WTC11 (cell line): ENCODE measurements around the gene FZD7. TPM values are rescaled to one million over a fixed set of nuclear protein-coding genes. Genes with fewer than 3 reads are reported as not detected.

Experiments
- ATAC-seq: fragments of 200-7000 bp; cut with Tn5 transposase; 2 replicates; pipeline ENCODE4 v1.10.0; 2021; ENCODE audit warnings: mild to moderate bottlenecking, moderate library complexity
- CTCF ChIA-PET: fragments of 300-600 bp; sonication (Branson Sonifier 250); formaldehyde crosslinking; loops from one replicate; lab custom pipeline; 2021; ENCODE audit warnings: antibody characterized with exemption; lab: Charles Lee
- POLR2A ChIA-PET: fragments of 350-600 bp; sonication (Branson Sonifier 250); formaldehyde crosslinking; loops from one replicate; lab custom pipeline; 2021; ENCODE audit warnings: antibody characterized with exemption; lab: Charles Lee
- DNase-seq: peaks from one replicate; pipeline ENCODE4 v3.0.0; 2021; ENCODE audit warnings: low spot score
- H3K27ac Mint-ChIP-seq: 2 replicates; pipeline ENCODE4 v1.8.0; 2021; ENCODE audit warnings: mixed read lengths
- H3K27me3 Mint-ChIP-seq: 2 replicates; pipeline ENCODE4 v1.8.0; 2021; ENCODE audit warnings: low read depth, mild to moderate bottlenecking, moderate library complexity, mixed read lengths
- H3K36me3 Mint-ChIP-seq: 2 replicates; pipeline ENCODE4 v1.8.0; 2021; ENCODE audit warnings: mixed read lengths
- H3K4me1 Mint-ChIP-seq: 2 replicates; pipeline ENCODE4 v1.8.0; 2022; ENCODE audit warnings: mixed read lengths
- H3K4me3 Mint-ChIP-seq: 2 replicates; pipeline ENCODE4 v1.8.0; 2021; ENCODE audit warnings: mild to moderate bottlenecking, moderate library complexity, mixed read lengths
- H3K9me3 Mint-ChIP-seq: 2 replicates; pipeline ENCODE4 v1.8.0; 2021; ENCODE audit warnings: mixed read lengths
- ESRRA ChIP-seq: sonication (generic); formaldehyde crosslinking; IDR thresholded peaks from 2 replicates; pipeline ENCODE4 v1.8.1; 2022; ENCODE audit warnings: mild to moderate bottlenecking, missing genetic modification reagents, borderline replicate concordance
- FOXP1 ChIP-seq: sonication (generic); formaldehyde crosslinking; IDR thresholded peaks from 2 replicates; pipeline ENCODE4 v1.8.0; 2022; ENCODE audit warnings: missing genetic modification reagents, mild to moderate bottlenecking, moderate library complexity, borderline replicate concordance
- MYBL2 ChIP-seq: sonication (generic); formaldehyde crosslinking; IDR thresholded peaks from 2 replicates; pipeline ENCODE4 v1.8.1; 2023; ENCODE audit warnings: mild to moderate bottlenecking, moderate library complexity, missing genetic modification reagents
- SMAD4 ChIP-seq: sonication (generic); formaldehyde crosslinking; IDR thresholded peaks from 2 replicates; pipeline ENCODE4 v1.8.0; 2022; ENCODE audit warnings: mild to moderate bottlenecking, missing genetic modification reagents
- TEAD1 ChIP-seq: sonication (generic); formaldehyde crosslinking; IDR thresholded peaks from 2 replicates; pipeline ENCODE4 v1.8.0; 2022; ENCODE audit warnings: mild to moderate bottlenecking, missing genetic modification reagents
- ZNF121 ChIP-seq: sonication (generic); formaldehyde crosslinking; IDR thresholded peaks from 2 replicates; pipeline ENCODE4 v1.8.0; 2023; ENCODE audit warnings: missing genetic modification reagents
- ZNF219 ChIP-seq: sonication (generic); formaldehyde crosslinking; IDR thresholded peaks from 2 replicates; pipeline ENCODE4 v1.8.0; 2023; ENCODE audit warnings: missing genetic modification reagents, mild to moderate bottlenecking, borderline replicate concordance
- ZNF396 ChIP-seq: fragments of 250-450 bp; sonication (Bioruptor Pico); IDR thresholded peaks from 2 replicates; pipeline ENCODE4 v1.8.0; 2021; ENCODE audit warnings: mild to moderate bottlenecking, moderate library complexity, borderline replicate concordance
- ZNF423 ChIP-seq: fragments of 250-450 bp; sonication (Bioruptor Pico); IDR thresholded peaks from 2 replicates; pipeline ENCODE4 v2.1.2; 2022; ENCODE audit warnings: mild to moderate bottlenecking, moderate library complexity
- total RNA-seq: library from RNA; stranded (reverse); gene quantifications from 3 replicates; pipeline ENCODE4 v1.2.3, GENCODE V29; 2021
- TF ChIP-seq, protein P1 (sequence below): fragments of 250-450 bp; sonication (Bioruptor Pico); IDR thresholded peaks from 2 replicates; pipeline ENCODE4 v1.9.0; 2021; ENCODE audit warnings: moderate library complexity, mild to moderate bottlenecking, inconsistent platforms, borderline replicate concordance
- TF ChIP-seq, protein P2 (sequence below): sonication (generic); formaldehyde crosslinking; IDR thresholded peaks from 2 replicates; pipeline ENCODE4 v1.8.1; 2023; ENCODE audit warnings: mild to moderate bottlenecking, missing genetic modification reagents
- TF ChIP-seq, protein P3 (sequence below): sonication (generic); formaldehyde crosslinking; IDR thresholded peaks from 2 replicates; pipeline ENCODE4 v1.8.0; 2023; ENCODE audit warnings: missing genetic modification reagents, mild to moderate bottlenecking, borderline replicate concordance
- TF ChIP-seq, protein P4 (sequence below): fragments of 200-600 bp; IDR thresholded peaks from 2 replicates; pipeline ENCODE4 v1.8.0; 2022; ENCODE audit warnings: antibody characterized with exemption
- TF ChIP-seq, protein P5 (sequence below): fragments of 250-450 bp; sonication (Bioruptor Pico); IDR thresholded peaks from 2 replicates; pipeline ENCODE4 v2.1.2; 2022; ENCODE audit warnings: mild to moderate bottlenecking, moderate library complexity

FZD7 gene
- total RNA-seq, 1 experiment from 2014 or later = 153 TPM

DNA sequence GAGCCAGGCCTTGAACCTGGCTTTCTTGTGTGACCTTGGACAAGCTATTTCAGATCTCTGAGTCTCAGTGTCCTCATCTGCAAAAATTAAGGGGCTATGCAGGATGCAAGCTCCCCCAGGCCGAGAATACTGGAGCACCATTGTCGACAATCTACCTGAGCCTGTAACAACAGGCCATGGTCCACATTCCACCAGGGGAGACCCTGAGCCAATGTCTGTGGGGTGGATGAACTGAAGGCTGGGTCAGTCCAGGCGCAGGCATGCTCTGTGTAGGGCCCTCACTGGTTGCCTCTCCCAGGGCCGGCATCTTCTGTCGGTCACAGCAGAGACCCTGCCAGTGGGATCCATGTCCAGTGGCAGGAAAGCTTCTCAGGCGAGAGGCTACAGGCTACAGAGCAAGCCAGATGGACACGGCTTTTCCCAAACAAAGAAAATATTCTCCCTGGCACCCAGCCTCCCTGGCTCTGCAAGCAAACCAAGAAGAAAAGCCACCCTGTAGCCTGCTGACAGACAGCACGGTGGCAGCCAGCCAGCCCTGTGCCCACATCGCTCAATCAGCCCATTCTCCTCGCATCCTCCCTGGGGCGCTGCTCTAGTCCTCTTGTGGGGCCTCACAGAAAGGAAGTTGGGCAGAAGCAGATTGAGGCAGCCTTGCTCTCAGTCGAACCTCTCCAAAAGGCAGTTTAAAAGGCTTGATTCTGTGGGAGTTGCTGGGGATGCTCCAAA lies 48.7 kb upstream of the FZD7 start:
- Mint-ChIP-seq H3K27ac (no peak overlapping the region; the same call in 1 of the 2 replicates), H3K4me3 (no peak overlapping the region), H3K9me3 (no peaks in the 10 kb centered on the region), H3K36me3 (no peaks in the 10 kb centered on the region), H3K27me3 (no peaks in the 10 kb centered on the region), H3K4me1 (peaks cover 35% of the 10 kb centered on the region)
- ATAC-seq (peak; percentile 63), DNase-seq (no peak)
- POLR2A ChIA-PET = no interaction called here
- no peak for TF ChIP-seq TEAD1 (CRISPR knock-in tag)
- 0 out of 2 replicates have a peak, but pooled peaks have one; percentile 32 for TF ChIP-seq FOXP1
- no peak for TF ChIP-seq ESRRA (CRISPR knock-in tag)
- TF ChIP-seq, all 79 proteins: peak for 1
- CTCF ChIA-PET = no interaction called here

DNA sequence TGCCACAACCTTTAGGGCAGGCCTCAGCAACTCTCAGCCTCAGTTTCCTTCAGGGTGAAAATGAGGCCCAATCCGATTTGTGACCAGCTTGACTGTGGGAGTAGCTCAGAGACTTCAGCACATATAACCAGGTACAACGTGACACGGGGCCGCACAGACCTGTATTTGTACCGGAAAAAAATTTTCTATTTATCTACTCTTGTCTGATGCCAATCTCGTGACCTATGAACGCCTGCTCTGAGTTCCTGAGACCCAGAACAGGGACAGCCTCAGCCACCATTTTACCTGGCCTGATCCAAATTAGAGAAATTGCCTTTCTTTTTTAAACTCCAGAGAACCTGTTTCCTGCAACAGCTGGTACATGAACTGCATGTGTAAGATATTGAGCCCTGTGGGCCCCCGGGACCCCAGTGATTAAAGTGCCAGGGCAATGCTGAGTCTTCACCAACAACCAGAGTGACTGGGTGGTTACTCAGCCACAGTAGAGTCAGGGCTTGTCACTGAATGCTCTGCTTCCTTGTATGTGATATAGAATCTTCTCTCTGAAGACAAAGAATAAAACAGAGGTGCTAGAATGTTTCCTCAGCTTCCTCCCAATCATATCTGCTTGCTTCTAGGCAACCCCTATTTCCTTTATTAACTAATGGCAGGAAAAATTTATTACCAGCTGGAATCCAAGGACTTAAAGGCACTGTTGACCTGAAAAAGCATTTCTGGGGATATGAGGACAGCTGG lies 47.8 kb upstream of the FZD7 start:
- no peak for TF ChIP-seq MYBL2 (CRISPR knock-in tag)
- TF ChIP-seq ZNF423 (CRISPR knock-in tag) = no peak
- TF ChIP-seq, protein P1, sequence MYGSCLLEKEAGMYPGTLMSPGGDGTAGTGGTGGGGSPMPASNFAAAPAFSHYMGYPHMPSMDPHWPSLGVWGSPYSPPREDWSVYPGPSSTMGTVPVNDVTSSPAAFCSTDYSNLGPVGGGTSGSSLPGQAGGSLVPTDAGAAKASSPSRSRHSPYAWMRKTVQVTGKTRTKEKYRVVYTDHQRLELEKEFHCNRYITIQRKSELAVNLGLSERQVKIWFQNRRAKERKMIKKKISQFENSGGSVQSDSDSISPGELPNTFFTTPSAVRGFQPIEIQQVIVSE = no peak
- no peak for TF ChIP-seq ZNF121 (CRISPR knock-in tag)
- TF ChIP-seq, protein P2, sequence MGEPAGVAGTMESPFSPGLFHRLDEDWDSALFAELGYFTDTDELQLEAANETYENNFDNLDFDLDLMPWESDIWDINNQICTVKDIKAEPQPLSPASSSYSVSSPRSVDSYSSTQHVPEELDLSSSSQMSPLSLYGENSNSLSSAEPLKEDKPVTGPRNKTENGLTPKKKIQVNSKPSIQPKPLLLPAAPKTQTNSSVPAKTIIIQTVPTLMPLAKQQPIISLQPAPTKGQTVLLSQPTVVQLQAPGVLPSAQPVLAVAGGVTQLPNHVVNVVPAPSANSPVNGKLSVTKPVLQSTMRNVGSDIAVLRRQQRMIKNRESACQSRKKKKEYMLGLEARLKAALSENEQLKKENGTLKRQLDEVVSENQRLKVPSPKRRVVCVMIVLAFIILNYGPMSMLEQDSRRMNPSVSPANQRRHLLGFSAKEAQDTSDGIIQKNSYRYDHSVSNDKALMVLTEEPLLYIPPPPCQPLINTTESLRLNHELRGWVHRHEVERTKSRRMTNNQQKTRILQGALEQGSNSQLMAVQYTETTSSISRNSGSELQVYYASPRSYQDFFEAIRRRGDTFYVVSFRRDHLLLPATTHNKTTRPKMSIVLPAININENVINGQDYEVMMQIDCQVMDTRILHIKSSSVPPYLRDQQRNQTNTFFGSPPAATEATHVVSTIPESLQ (CRISPR knock-in tag) = no peak
- TF ChIP-seq, protein P3, sequence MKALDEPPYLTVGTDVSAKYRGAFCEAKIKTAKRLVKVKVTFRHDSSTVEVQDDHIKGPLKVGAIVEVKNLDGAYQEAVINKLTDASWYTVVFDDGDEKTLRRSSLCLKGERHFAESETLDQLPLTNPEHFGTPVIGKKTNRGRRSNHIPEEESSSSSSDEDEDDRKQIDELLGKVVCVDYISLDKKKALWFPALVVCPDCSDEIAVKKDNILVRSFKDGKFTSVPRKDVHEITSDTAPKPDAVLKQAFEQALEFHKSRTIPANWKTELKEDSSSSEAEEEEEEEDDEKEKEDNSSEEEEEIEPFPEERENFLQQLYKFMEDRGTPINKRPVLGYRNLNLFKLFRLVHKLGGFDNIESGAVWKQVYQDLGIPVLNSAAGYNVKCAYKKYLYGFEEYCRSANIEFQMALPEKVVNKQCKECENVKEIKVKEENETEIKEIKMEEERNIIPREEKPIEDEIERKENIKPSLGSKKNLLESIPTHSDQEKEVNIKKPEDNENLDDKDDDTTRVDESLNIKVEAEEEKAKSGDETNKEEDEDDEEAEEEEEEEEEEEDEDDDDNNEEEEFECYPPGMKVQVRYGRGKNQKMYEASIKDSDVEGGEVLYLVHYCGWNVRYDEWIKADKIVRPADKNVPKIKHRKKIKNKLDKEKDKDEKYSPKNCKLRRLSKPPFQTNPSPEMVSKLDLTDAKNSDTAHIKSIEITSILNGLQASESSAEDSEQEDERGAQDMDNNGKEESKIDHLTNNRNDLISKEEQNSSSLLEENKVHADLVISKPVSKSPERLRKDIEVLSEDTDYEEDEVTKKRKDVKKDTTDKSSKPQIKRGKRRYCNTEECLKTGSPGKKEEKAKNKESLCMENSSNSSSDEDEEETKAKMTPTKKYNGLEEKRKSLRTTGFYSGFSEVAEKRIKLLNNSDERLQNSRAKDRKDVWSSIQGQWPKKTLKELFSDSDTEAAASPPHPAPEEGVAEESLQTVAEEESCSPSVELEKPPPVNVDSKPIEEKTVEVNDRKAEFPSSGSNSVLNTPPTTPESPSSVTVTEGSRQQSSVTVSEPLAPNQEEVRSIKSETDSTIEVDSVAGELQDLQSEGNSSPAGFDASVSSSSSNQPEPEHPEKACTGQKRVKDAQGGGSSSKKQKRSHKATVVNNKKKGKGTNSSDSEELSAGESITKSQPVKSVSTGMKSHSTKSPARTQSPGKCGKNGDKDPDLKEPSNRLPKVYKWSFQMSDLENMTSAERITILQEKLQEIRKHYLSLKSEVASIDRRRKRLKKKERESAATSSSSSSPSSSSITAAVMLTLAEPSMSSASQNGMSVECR (CRISPR knock-in tag) = no peak
- TF ChIP-seq SMAD4 (CRISPR knock-in tag) = no peak
- TF ChIP-seq ZNF219 (CRISPR knock-in tag) = no peak
- no peak for TF ChIP-seq ZNF396 (CRISPR knock-in tag)
- TF ChIP-seq, protein P4, sequence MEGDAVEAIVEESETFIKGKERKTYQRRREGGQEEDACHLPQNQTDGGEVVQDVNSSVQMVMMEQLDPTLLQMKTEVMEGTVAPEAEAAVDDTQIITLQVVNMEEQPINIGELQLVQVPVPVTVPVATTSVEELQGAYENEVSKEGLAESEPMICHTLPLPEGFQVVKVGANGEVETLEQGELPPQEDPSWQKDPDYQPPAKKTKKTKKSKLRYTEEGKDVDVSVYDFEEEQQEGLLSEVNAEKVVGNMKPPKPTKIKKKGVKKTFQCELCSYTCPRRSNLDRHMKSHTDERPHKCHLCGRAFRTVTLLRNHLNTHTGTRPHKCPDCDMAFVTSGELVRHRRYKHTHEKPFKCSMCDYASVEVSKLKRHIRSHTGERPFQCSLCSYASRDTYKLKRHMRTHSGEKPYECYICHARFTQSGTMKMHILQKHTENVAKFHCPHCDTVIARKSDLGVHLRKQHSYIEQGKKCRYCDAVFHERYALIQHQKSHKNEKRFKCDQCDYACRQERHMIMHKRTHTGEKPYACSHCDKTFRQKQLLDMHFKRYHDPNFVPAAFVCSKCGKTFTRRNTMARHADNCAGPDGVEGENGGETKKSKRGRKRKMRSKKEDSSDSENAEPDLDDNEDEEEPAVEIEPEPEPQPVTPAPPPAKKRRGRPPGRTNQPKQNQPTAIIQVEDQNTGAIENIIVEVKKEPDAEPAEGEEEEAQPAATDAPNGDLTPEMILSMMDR = no peak
- TF ChIP-seq, protein P5, sequence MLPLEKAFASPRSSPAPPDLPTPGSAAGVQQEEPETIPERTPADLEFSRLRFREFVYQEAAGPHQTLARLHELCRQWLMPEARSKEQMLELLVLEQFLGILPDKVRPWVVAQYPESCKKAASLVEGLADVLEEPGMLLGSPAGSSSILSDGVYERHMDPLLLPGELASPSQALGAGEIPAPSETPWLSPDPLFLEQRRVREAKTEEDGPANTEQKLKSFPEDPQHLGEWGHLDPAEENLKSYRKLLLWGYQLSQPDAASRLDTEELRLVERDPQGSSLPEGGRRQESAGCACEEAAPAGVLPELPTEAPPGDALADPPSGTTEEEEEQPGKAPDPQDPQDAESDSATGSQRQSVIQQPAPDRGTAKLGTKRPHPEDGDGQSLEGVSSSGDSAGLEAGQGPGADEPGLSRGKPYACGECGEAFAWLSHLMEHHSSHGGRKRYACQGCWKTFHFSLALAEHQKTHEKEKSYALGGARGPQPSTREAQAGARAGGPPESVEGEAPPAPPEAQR (CRISPR knock-in tag) = no peak
- Mint-ChIP-seq H3K27me3 (no peaks in the 10 kb centered on the region), H3K4me1 (peaks cover 33% of the 10 kb centered on the region), H3K9me3 (no peaks in the 10 kb centered on the region), H3K27ac (peak overlapping the region; percentile 45; the same call in 1 of the 2 replicates), H3K4me3 (no peak overlapping the region), H3K36me3 (no peaks in the 10 kb centered on the region)
- POLR2A ChIA-PET = no interaction called here
- no peak for DNase-seq
- CTCF ChIA-PET = no interaction called here
- no peak for ATAC-seq
